CD4-positive, alpha-beta T cell treated with Interleukin-2 at 100 ng/mL for 4 hours (primary cell): ENCODE measurements around the gene TNFRSF11A.

Experiments
- DNase-seq: peaks from one replicate; pipeline ENCODE4 v3.0.0-alpha.2; 2020; ENCODE audit warnings: low spot score

Gene TNFRSF11A

GRCh38 chr18:62345909-62346308 lies 20.8 kb downstream of the TNFRSF11A start:
- no peak for DNase-seq

- DNase-seq, result no peak
Measured at GRCh38 chr18:62346333-62347088, 21.4 kb downstream of the TNFRSF11A start.

- DNase-seq, result no peak
Measured at GRCh38 chr18:62347089-62347506, 22.0 kb downstream of the TNFRSF11A start.

GRCh38 chr18:62348474-62348873 lies 23.4 kb downstream of the TNFRSF11A start:
- DNase-seq, result no peak

GRCh38 chr18:62353170-62353569 lies 28.1 kb downstream of the TNFRSF11A start:
- no peak for DNase-seq

GRCh38 chr18:62354151-62354550 lies 29.0 kb downstream of the TNFRSF11A start:
- DNase-seq, result no peak

GRCh38 chr18:62357079-62357719 lies 32.1 kb downstream of the TNFRSF11A start:
- DNase-seq, result no peak

- DNase-seq, result no peak
Measured at GRCh38 chr18:62360805-62361204, 35.7 kb downstream of the TNFRSF11A start.

- DNase-seq, result no peak
Measured at GRCh38 chr18:62361288-62361687, 36.2 kb downstream of the TNFRSF11A start.

GRCh38 chr18:62364558-62364957 lies 39.4 kb downstream of the TNFRSF11A start:
- no peak for DNase-seq

- DNase-seq, result no peak
Measured at GRCh38 chr18:62365420-62365819, 40.3 kb downstream of the TNFRSF11A start.

- no peak for DNase-seq
Measured at GRCh38 chr18:62366992-62367391, 41.9 kb downstream of the TNFRSF11A start.

- no peak for DNase-seq
Measured at GRCh38 chr18:62368100-62368499, 43.0 kb downstream of the TNFRSF11A start.

- DNase-seq, result no peak
Measured at GRCh38 chr18:62369129-62369644, 44.1 kb downstream of the TNFRSF11A start.

- DNase-seq, result no peak
Measured at GRCh38 chr18:62370366-62370765, 45.3 kb downstream of the TNFRSF11A start.

- no peak for DNase-seq
Measured at GRCh38 chr18:62371436-62371835, 46.3 kb downstream of the TNFRSF11A start.

- no peak for DNase-seq
Measured at GRCh38 chr18:62372156-62372555, 47.0 kb downstream of the TNFRSF11A start.

GRCh38 chr18:62372882-62373281 lies 47.8 kb downstream of the TNFRSF11A start:
- no peak for DNase-seq

GRCh38 chr18:62374410-62374965 lies 49.4 kb downstream of the TNFRSF11A start:
- DNase-seq, result no peak

- no peak for DNase-seq
Measured at GRCh38 chr18:62377131-62377807, 52.2 kb downstream of the TNFRSF11A start.

GRCh38 chr18:62379051-62379450 lies 53.9 kb downstream of the TNFRSF11A start:
- DNase-seq, result no peak

- DNase-seq, result no peak
Measured at GRCh38 chr18:62381373-62381772, 56.3 kb downstream of the TNFRSF11A start.

GRCh38 chr18:62384068-62384467 lies 59.0 kb downstream of the TNFRSF11A start:
- no peak for DNase-seq
